GM06990 (cell line): ENCODE measurements around the gene SELENOP.
"Not testable (repeated sequence)": the region's sequence is repeated elsewhere in the genome, so short reads cannot be mapped to it uniquely, and the experiment has no call there.

Experiments
- DNase-seq: peaks from one replicate; pipeline ENCODE4 v3.0.0-alpha.2; 2011; ENCODE audit not compliant: insufficient read length; ENCODE audit errors: extremely low read depth
- H3K27me3 ChIP-seq: replicated peaks from 2 replicates; pipeline ENCODE4 v1.6.0; 2011; ENCODE audit warnings: low read length; ENCODE audit not compliant: control insufficient read depth, insufficient read depth
- H3K36me3 ChIP-seq: 2 replicates; pipeline ENCODE4 v1.5.1; 2011; ENCODE audit warnings: low read length; ENCODE audit not compliant: control insufficient read depth, insufficient read depth
- H3K4me3 ChIP-seq: replicated peaks from 2 replicates; pipeline ENCODE4 v1.5.1; 2011; ENCODE audit warnings: low read depth, mild to moderate bottlenecking, control low read depth, low read length
- CTCF ChIP-seq: IDR thresholded peaks from 2 replicates; pipeline ENCODE4 v1.5.1; 2011; ENCODE audit warnings: low read length, control low read depth, mild to moderate bottlenecking, inconsistent platforms; ENCODE audit not compliant: insufficient read depth, poor library complexity, severe bottlenecking

SELENOP gene

GRCh38 chr5:42825422-42826148, 13.9 kb upstream of the SELENOP start:
- no peak for DNase-seq
- H3K36me3 ChIP-seq = no peaks in the 10 kb centered on the region
- H3K4me3 ChIP-seq = no peak overlapping the region
- no peak for TF ChIP-seq CTCF
- no peaks in the 10 kb centered on the region; the same call in 1 of the 2 replicates for H3K27me3 ChIP-seq

GRCh38 chr5:42824347-42824976, 12.8 kb upstream of the SELENOP start:
- DNase-seq = no peak
- no peak for TF ChIP-seq CTCF
- H3K36me3 ChIP-seq = no peaks in the 10 kb centered on the region
- H3K27me3 ChIP-seq = no peaks in the 10 kb centered on the region; the same call in 1 of the 2 replicates
- no peak overlapping the region for H3K4me3 ChIP-seq

- no peak for TF ChIP-seq CTCF
- no peak for DNase-seq
- H3K27me3 ChIP-seq = no peaks in the 10 kb centered on the region; the same call in 1 of the 2 replicates
- H3K36me3 ChIP-seq = no peaks in the 10 kb centered on the region
- no peak overlapping the region for H3K4me3 ChIP-seq
Observed at GRCh38 chr5:42822548-42822947, 10.9 kb upstream of the SELENOP start.

- Histone ChIP-seq H3K4me3 (no peak overlapping the region), H3K27me3 (no peaks in the 10 kb centered on the region), H3K36me3 (no peaks in the 10 kb centered on the region)
- no peak for TF ChIP-seq CTCF
- no peak for DNase-seq
Observed at GRCh38 chr5:42819745-42820144, 8.1 kb upstream of the SELENOP start.

GRCh38 chr5:42816546-42816945, 4.9 kb upstream of the SELENOP start:
- DNase-seq, H3K36me3 ChIP-seq, H3K27me3 ChIP-seq, H3K4me3 ChIP-seq: not testable (repeated sequence)

- DNase-seq = no peak
- no peak overlapping the region for H3K4me3 ChIP-seq
- no peak for TF ChIP-seq CTCF
- no peaks in the 10 kb centered on the region for H3K27me3 ChIP-seq
- H3K36me3 ChIP-seq = no peaks in the 10 kb centered on the region
Observed at GRCh38 chr5:42813533-42813932, 1.8 kb upstream of the SELENOP start.
